LNCaP clone FGC (cell line): ENCODE measurements around the gene ENTPD6.

Experiments used
- DNase-seq: peaks from one replicate; pipeline ENCODE4 v3.0.0-alpha.2; 2011; ENCODE audit warnings: low read depth
- H3K4me3 ChIP-seq: 2 replicates; pipeline ENCODE4 v1.5.1; 2011; ENCODE audit warnings: mild to moderate bottlenecking, low read depth, low read length, control low read depth
- CTCF ChIP-seq: IDR thresholded peaks from 2 replicates; pipeline ENCODE4 v1.5.1; 2012; ENCODE audit warnings: mild to moderate bottlenecking; ENCODE audit not compliant: control insufficient read depth, insufficient read depth; ENCODE audit errors: extremely low read depth

ENTPD6 gene

GRCh38 chr20:25243416-25243979 is 48.0 kb downstream of the ENTPD6 start:
- no peak for TF ChIP-seq CTCF
- no peak for DNase-seq
- no peak overlapping the region for H3K4me3 ChIP-seq

GRCh38 chr20:25244976-25245375 is 49.5 kb downstream of the ENTPD6 start:
- no peak for DNase-seq
- H3K4me3 ChIP-seq = no peak overlapping the region
- TF ChIP-seq CTCF = no peak

- no peak overlapping the region for H3K4me3 ChIP-seq
- DNase-seq = no peak
- no peak for TF ChIP-seq CTCF
Observed at GRCh38 chr20:25245461-25245860, 49.9 kb downstream of the ENTPD6 start.

GRCh38 chr20:25246182-25246999 is 50.9 kb downstream of the ENTPD6 start:
- H3K4me3 ChIP-seq = no peak overlapping the region
- no peak for DNase-seq
- no peak for TF ChIP-seq CTCF

- TF ChIP-seq CTCF = peak; percentile 22; the same call in 1 of the 2 replicates
- H3K4me3 ChIP-seq = peak overlapping the region; percentile 75
- no peak for DNase-seq
Observed at GRCh38 chr20:25247000-25247517, 51.5 kb downstream of the ENTPD6 start.

- H3K4me3 ChIP-seq = peak overlapping the region; percentile 75
- TF ChIP-seq CTCF = no peak
- no peak for DNase-seq
Observed at GRCh38 chr20:25247518-25247955, 52.0 kb downstream of the ENTPD6 start.
